OCI-LY1 (cell line): ENCODE results near the gene ROBO1.

Source experiments
- H2AFZ ChIP-seq: fragments of 200-600 bp; sonication (generic), shearing (Covaris generic); 2 replicates; pipeline ENCODE4 v1.6.0; 2014; ENCODE audit warnings: antibody characterized with exemption, mild to moderate bottlenecking, low read length
- H3F3A ChIP-seq: fragments of 200-600 bp; sonication (generic), shearing (Covaris generic); 2 replicates; pipeline ENCODE4 v1.6.0; 2014; ENCODE audit warnings: mild to moderate bottlenecking, antibody characterized with exemption, low read length, moderate library complexity; ENCODE audit not compliant: insufficient read depth
- H3K27ac ChIP-seq: fragments of 200-600 bp; sonication (generic); 2 replicates; pipeline ENCODE4 v1.5.1; 2014; ENCODE audit warnings: low read length, mixed run types, mild to moderate bottlenecking, low read depth; ENCODE audit not compliant: poor library complexity, severe bottlenecking
- H3K27me3 ChIP-seq: fragments of 200-600 bp; sonication (generic); 2 replicates; pipeline ENCODE4 v1.6.0; 2014; ENCODE audit warnings: antibody characterized with exemption, mild to moderate bottlenecking, low read length, moderate library complexity; ENCODE audit not compliant: insufficient read depth
- H3K36me3 ChIP-seq: fragments of 200-600 bp; sonication (generic); 2 replicates; pipeline ENCODE4 v1.6.1; 2014; ENCODE audit warnings: mild to moderate bottlenecking, antibody characterized with exemption, low read length, moderate library complexity, mixed read lengths; ENCODE audit not compliant: insufficient read depth
- H3K4me1 ChIP-seq: fragments of 200-600 bp; sonication (generic); 2 replicates; pipeline ENCODE4 v1.5.1; 2014; ENCODE audit warnings: mild to moderate bottlenecking, low read length, moderate library complexity; ENCODE audit not compliant: insufficient read depth, severe bottlenecking
- H3K4me2 ChIP-seq: fragments of 200-600 bp; sonication (generic), shearing (Covaris generic); 2 replicates; pipeline ENCODE4 v1.6.1; 2014; ENCODE audit warnings: low read length
- H3K4me3 ChIP-seq: fragments of 200-600 bp; sonication (generic); 2 replicates; pipeline ENCODE4 v1.5.1; 2014; ENCODE audit warnings: low read length, low read depth, mild to moderate bottlenecking, mixed read lengths; ENCODE audit not compliant: poor library complexity, severe bottlenecking
- H3K79me2 ChIP-seq: fragments of 200-600 bp; shearing (Covaris generic); 2 replicates; pipeline ENCODE4 v1.6.1; 2016; ENCODE audit warnings: mixed run types, low read length, mixed read lengths; ENCODE audit not compliant: insufficient read depth
- H3K9ac ChIP-seq: fragments of 200-600 bp; sonication (generic), shearing (Covaris generic); 2 replicates; pipeline ENCODE4 v1.6.1; 2014; ENCODE audit warnings: mild to moderate bottlenecking, low read length, mixed read lengths
- H3K9me2 ChIP-seq: fragments of 200-600 bp; sonication (generic), shearing (Covaris generic); 2 replicates; pipeline ENCODE4 v1.6.1; 2014; ENCODE audit warnings: low read depth, mild to moderate bottlenecking, low read length, mixed read lengths
- H3K9me3 ChIP-seq: fragments of 200-600 bp; shearing (Covaris generic); 2 replicates; pipeline ENCODE4 v1.6.1; 2014; ENCODE audit warnings: low read length, mixed read lengths
- H4K20me1 ChIP-seq: fragments of 200-600 bp; sonication (generic), shearing (Covaris generic); 2 replicates; pipeline ENCODE4 v1.6.0; 2016; ENCODE audit warnings: mild to moderate bottlenecking, low read length; ENCODE audit not compliant: insufficient read depth
- CTCF ChIP-seq: fragments of 200-600 bp; sonication (generic), shearing (Covaris generic); IDR thresholded peaks from 2 replicates; pipeline ENCODE4 v1.5.1; 2017; ENCODE audit warnings: mild to moderate bottlenecking, antibody characterized with exemption, low read length, moderate library complexity, mixed read lengths
- EZH2 ChIP-seq: fragments of 200-600 bp; sonication (generic), shearing (Covaris generic); IDR thresholded peaks from 2 replicates; pipeline ENCODE4 v1.8.0; 2017; ENCODE audit warnings: borderline replicate concordance, mixed run types, mild to moderate bottlenecking, antibody characterized with exemption, low read length, moderate library complexity, mixed read lengths

Gene ROBO1

GRCh38 chr3:79056498-79056897 is 711.3 kb downstream of the ROBO1 start:
- H3K9ac ChIP-seq, result no peak overlapping the region
- no peaks in the 10 kb centered on the region for H3K4me1 ChIP-seq
- H3K36me3 ChIP-seq, result no peaks in the 10 kb centered on the region
- no peak for TF ChIP-seq CTCF
- TF ChIP-seq EZH2, result no peak
- no peaks in the 10 kb centered on the region for H3K79me2 ChIP-seq
- H3F3A ChIP-seq, result no peaks in the 10 kb centered on the region
- no peak overlapping the region for H3K27ac ChIP-seq
- H3K9me2 ChIP-seq, result no peaks in the 10 kb centered on the region
- H2AFZ ChIP-seq, result no peak overlapping the region
- H3K4me3 ChIP-seq, result no peak overlapping the region
- H4K20me1 ChIP-seq, result no peaks in the 10 kb centered on the region
- no peak overlapping the region for H3K4me2 ChIP-seq
- no peaks in the 10 kb centered on the region for H3K27me3 ChIP-seq
- H3K9me3 ChIP-seq, result no peaks in the 10 kb centered on the region

- Histone ChIP-seq H3K4me3 (no peak overlapping the region), H4K20me1 (no peaks in the 10 kb centered on the region), H3K4me1 (no peaks in the 10 kb centered on the region), H3K4me2 (no peak overlapping the region), H3K27ac (no peak overlapping the region), H3K9me3 (no peaks in the 10 kb centered on the region), H3K79me2 (no peaks in the 10 kb centered on the region), H2AFZ (no peak overlapping the region), H3K36me3 (no peaks in the 10 kb centered on the region), H3K27me3 (no peaks in the 10 kb centered on the region), H3K9me2 (no peaks in the 10 kb centered on the region), H3F3A (no peaks in the 10 kb centered on the region), H3K9ac (no peak overlapping the region)
- TF ChIP-seq CTCF (no peak), EZH2 (no peak)
Observed at GRCh38 chr3:79052054-79052681, 715.6 kb downstream of the ROBO1 start.

- no peak overlapping the region for H2AFZ ChIP-seq
- H3K36me3 ChIP-seq, result no peaks in the 10 kb centered on the region
- H3K79me2 ChIP-seq, result no peaks in the 10 kb centered on the region
- no peaks in the 10 kb centered on the region for H3K9me2 ChIP-seq
- no peaks in the 10 kb centered on the region for H3F3A ChIP-seq
- TF ChIP-seq CTCF, result no peak
- no peak for TF ChIP-seq EZH2
- no peak overlapping the region for H3K9ac ChIP-seq
- H3K4me3 ChIP-seq, result no peak overlapping the region
- no peaks in the 10 kb centered on the region for H4K20me1 ChIP-seq
- H3K27ac ChIP-seq, result no peak overlapping the region
- H3K4me2 ChIP-seq, result no peak overlapping the region
- H3K27me3 ChIP-seq, result no peaks in the 10 kb centered on the region
- H3K4me1 ChIP-seq, result no peaks in the 10 kb centered on the region
- H3K9me3 ChIP-seq, result no peaks in the 10 kb centered on the region
Observed at GRCh38 chr3:79047581-79047980, 720.2 kb downstream of the ROBO1 start.
